ENCODE results near the gene TRAPPC2.
"Not testable (repeated sequence)": the region's sequence is repeated elsewhere in the genome, so short reads cannot be mapped to it uniquely, and the experiment has no call there.

TRAPPC2 gene

GRCh38 chrX:13742397-13743176, 8.2 kb upstream of the TRAPPC2 start:
- DNase-seq, result no peak

GRCh38 chrX:13741695-13742094, 7.3 kb upstream of the TRAPPC2 start:
- no peak for DNase-seq

GRCh38 chrX:13733506-13733905, 914 bp downstream of the TRAPPC2 start:
- DNase-seq, result no peak

- no peak for DNase-seq
Observed at GRCh38 chrX:13732246-13733067, 2.0 kb downstream of the TRAPPC2 start.

- not testable (repeated sequence) for DNase-seq
Observed at GRCh38 chrX:13730523-13730922, 3.9 kb downstream of the TRAPPC2 start.

GRCh38 chrX:13726583-13726982, 7.8 kb downstream of the TRAPPC2 start:
- not testable (repeated sequence) for DNase-seq

- not testable (repeated sequence) for DNase-seq
Observed at GRCh38 chrX:13724878-13725277, 9.5 kb downstream of the TRAPPC2 start.

- DNase-seq, result no peak
Observed at GRCh38 chrX:13721819-13722519, 12.5 kb downstream of the TRAPPC2 start.

GRCh38 chrX:13721371-13721770, 13.0 kb downstream of the TRAPPC2 start:
- no peak for DNase-seq

GRCh38 chrX:13719192-13719856, 15.1 kb downstream of the TRAPPC2 start:
- DNase-seq, result no peak

- no peak for DNase-seq
Observed at GRCh38 chrX:13717700-13718472, 16.5 kb downstream of the TRAPPC2 start.

GRCh38 chrX:13716905-13717304, 17.5 kb downstream of the TRAPPC2 start:
- DNase-seq, result no peak

GRCh38 chrX:13716455-13716854, 18.0 kb downstream of the TRAPPC2 start:
- DNase-seq, result no peak

- no peak for DNase-seq
Observed at GRCh38 chrX:13711141-13711540, 23.3 kb downstream of the TRAPPC2 start.

- DNase-seq, result no peak
Observed at GRCh38 chrX:13703589-13703988, 30.8 kb downstream of the TRAPPC2 start.

- DNase-seq, result no peak
Observed at GRCh38 chrX:13703135-13703534, 31.3 kb downstream of the TRAPPC2 start.

GRCh38 chrX:13702111-13702789, 32.2 kb downstream of the TRAPPC2 start:
- no peak for DNase-seq

GRCh38 chrX:13700380-13700779, 34.0 kb downstream of the TRAPPC2 start:
- no peak for DNase-seq

GRCh38 chrX:13699183-13699826, 35.1 kb downstream of the TRAPPC2 start:
- DNase-seq, result no peak

- no peak for DNase-seq
Observed at GRCh38 chrX:13698432-13698831, 36.0 kb downstream of the TRAPPC2 start.

- no peak for DNase-seq
Observed at GRCh38 chrX:13697976-13698375, 36.4 kb downstream of the TRAPPC2 start.
